ENCODE data around the gene JAG2.

DNA sequence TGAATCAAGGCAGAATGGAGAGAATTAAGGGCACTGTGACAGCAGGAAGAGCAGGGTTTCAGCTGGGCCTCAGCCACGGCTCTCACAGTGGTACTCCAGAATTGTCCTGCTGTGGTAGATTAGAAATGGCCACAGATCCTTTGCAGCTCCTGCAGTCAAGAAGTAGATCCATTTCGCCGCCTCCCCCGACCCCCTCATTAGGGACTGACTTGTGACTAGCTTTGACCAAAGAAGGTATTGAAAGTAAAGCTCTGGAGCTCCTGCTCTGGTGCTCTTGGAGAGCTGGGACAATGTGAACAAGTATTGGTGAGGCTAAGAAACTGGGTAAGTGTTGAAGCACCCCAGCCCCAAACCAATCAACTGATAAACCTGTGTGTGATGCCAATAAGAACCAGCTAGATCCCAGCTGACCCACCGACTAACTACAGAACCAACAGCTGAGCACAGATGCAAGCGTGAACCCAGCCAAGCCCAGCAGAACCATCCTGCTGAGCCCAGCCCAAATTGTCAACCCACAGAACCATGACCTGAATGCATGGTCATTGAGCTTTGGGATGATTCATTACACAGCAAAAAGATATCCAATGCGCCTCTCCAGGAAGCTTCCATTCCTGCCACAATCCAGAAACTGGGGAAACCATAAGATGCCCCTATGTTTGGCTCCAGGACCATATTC lies 50.7 kb downstream of the JAG2 start:
- TF ChIP-seq, protein P1, sequence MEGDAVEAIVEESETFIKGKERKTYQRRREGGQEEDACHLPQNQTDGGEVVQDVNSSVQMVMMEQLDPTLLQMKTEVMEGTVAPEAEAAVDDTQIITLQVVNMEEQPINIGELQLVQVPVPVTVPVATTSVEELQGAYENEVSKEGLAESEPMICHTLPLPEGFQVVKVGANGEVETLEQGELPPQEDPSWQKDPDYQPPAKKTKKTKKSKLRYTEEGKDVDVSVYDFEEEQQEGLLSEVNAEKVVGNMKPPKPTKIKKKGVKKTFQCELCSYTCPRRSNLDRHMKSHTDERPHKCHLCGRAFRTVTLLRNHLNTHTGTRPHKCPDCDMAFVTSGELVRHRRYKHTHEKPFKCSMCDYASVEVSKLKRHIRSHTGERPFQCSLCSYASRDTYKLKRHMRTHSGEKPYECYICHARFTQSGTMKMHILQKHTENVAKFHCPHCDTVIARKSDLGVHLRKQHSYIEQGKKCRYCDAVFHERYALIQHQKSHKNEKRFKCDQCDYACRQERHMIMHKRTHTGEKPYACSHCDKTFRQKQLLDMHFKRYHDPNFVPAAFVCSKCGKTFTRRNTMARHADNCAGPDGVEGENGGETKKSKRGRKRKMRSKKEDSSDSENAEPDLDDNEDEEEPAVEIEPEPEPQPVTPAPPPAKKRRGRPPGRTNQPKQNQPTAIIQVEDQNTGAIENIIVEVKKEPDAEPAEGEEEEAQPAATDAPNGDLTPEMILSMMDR (IDR thresholded peaks at IDR 0.05 in 8 of 11, conservative IDR thresholded peaks at IDR 0.05 in 3 of 11), result no peak
- TF ChIP-seq POLR2AphosphoS5 (IDR thresholded peaks at IDR 0.05) (no peak), POLR2A (IDR thresholded peaks at IDR 0.05) (no peak)

Data from spleen (tissue), 7 donors.